Liver (tissue), 9 donors: ENCODE measurements around the gene NIT2. TPM values are rescaled to one million over a fixed set of nuclear protein-coding genes. Genes with fewer than 3 reads are reported as not detected.

Experiments used
- DNase-seq: peaks from one replicate; pipeline ENCODE4 v3.0.0-alpha.2; 2017; ENCODE audit warnings: low spot score
- H3K27ac ChIP-seq, 2 donors: one replicate each; pipeline ENCODE4 v1.7.0; 2013; ENCODE audit warnings: inconsistent platforms in 2 of 2, low read length in 2 of 2, control low read depth in 1 of 2, low read depth in 1 of 2, mild to moderate bottlenecking in 1 of 2
- H3K27me3 ChIP-seq, 4 donors: one replicate each; pipeline versions ENCODE4 v1.6.1 to v1.7.0; 2013; ENCODE audit warnings: low read length in 3 of 4, inconsistent platforms in 1 of 4, mild to moderate bottlenecking in 1 of 4, moderate library complexity in 1 of 4; ENCODE audit not compliant: control insufficient read depth in 4 of 4, insufficient read depth in 4 of 4
- H3K36me3 ChIP-seq, 4 donors: one replicate each; pipeline versions ENCODE4 v1.6.1 to v1.7.0; 2013; ENCODE audit warnings: low read length in 3 of 4, mild to moderate bottlenecking in 3 of 4, low read depth in 1 of 4, moderate library complexity in 1 of 4; ENCODE audit not compliant: control insufficient read depth in 4 of 4, insufficient read depth in 3 of 4
- H3K4me1 ChIP-seq, 4 donors: one replicate each; pipeline versions ENCODE4 v1.6.1 to v1.7.0; 2013; ENCODE audit warnings: low read length in 3 of 4, mild to moderate bottlenecking in 3 of 4, moderate library complexity in 1 of 4; ENCODE audit not compliant: control insufficient read depth in 4 of 4, insufficient read depth in 4 of 4
- H3K4me3 ChIP-seq, 3 donors: one replicate each; pipeline versions ENCODE4 v1.6.1 to v1.7.0; 2013; ENCODE audit warnings: low read length in 3 of 3, control low read depth in 1 of 3, low read depth in 1 of 3, mild to moderate bottlenecking in 1 of 3
- H3K9ac ChIP-seq, 2 donors: one replicate each; pipeline ENCODE4 v1.7.0; 2013; ENCODE audit warnings: low read length in 2 of 2, mild to moderate bottlenecking in 2 of 2, moderate library complexity in 2 of 2, control low read depth in 1 of 2, low read depth in 1 of 2
- H3K9me3 ChIP-seq, 4 donors: one replicate each; pipeline versions ENCODE4 v1.6.1 to v1.7.0; 2013; ENCODE audit warnings: low read length in 3 of 4; ENCODE audit not compliant: control insufficient read depth in 4 of 4
- EGR1 ChIP-seq, 2 donors: IDR thresholded peaks; 2 replicates each; pipeline ENCODE4 v1.6.1; 2016 to 2018; ENCODE audit warnings: antibody characterized with exemption in 2 of 2, low read depth in 2 of 2
- FOXA2 ChIP-seq: IDR thresholded peaks from 2 replicates; pipeline ENCODE4 v1.6.1; 2016; ENCODE audit warnings: antibody characterized with exemption
- GABPA ChIP-seq, 2 donors: IDR thresholded peaks in 1 of 2; conservative IDR thresholded peaks in 1 of 2; 2 replicates each; pipeline ENCODE4 v1.6.1; 2016; ENCODE audit warnings: antibody characterized with exemption in 2 of 2, mild to moderate bottlenecking in 1 of 2, moderate library complexity in 1 of 2
- HNF4A ChIP-seq, 2 donors: conservative IDR thresholded peaks; 2 replicates each; pipeline ENCODE4 v1.6.1; 2016; ENCODE audit warnings: antibody characterized with exemption in 2 of 2, mild to moderate bottlenecking in 2 of 2
- NR2F2 ChIP-seq: IDR thresholded peaks from 2 replicates; pipeline ENCODE4 v1.6.1; 2016; ENCODE audit warnings: antibody characterized with exemption
- RAD21 ChIP-seq, 2 donors: IDR thresholded peaks; 2 replicates each; pipeline ENCODE4 v1.6.1; 2016; ENCODE audit warnings: antibody characterized with exemption in 2 of 2, mild to moderate bottlenecking in 2 of 2
- RXRA ChIP-seq, 2 donors: IDR thresholded peaks; 2 replicates each; pipeline ENCODE4 v1.6.1; 2017 to 2018; ENCODE audit warnings: antibody characterized with exemption in 2 of 2, mild to moderate bottlenecking in 1 of 2
- SP1 ChIP-seq: IDR thresholded peaks from 2 replicates; pipeline ENCODE4 v1.6.1; 2018; ENCODE audit warnings: antibody characterized with exemption, mild to moderate bottlenecking
- TAF1 ChIP-seq: conservative IDR thresholded peaks from 2 replicates; pipeline ENCODE4 v1.6.1; 2016; ENCODE audit warnings: antibody characterized with exemption, mild to moderate bottlenecking
- WGBS: extraction: QIAGEN DNeasy Blood & Tissue Kit; methylation state at CpG from one replicate; pipeline ENCODE4 v1.1.7; 2013; 5-methylcytosine and 5-hydroxymethylcytosine counted together
- polyA plus RNA-seq, 2 donors: library from polyadenylated mRNA; stranded (reverse) in 1 of 2; unstranded in 1 of 2; fragments of 200-250 nt in 1 of 2; fragments of >200 nt in 1 of 2; fragmentation: Nextera tagmentation in 1 of 2; extraction: Ambion mirVana in 1 of 2; gene quantifications; one replicate each; pipeline versions ENCODE4 v1.2.1 to v1.2.3, GENCODE V29; 2013 to 2015
- total RNA-seq, 2 donors: library from RNA; depleted of rRNA; stranded (reverse); fragments of >200 nt; gene quantifications; one replicate each; pipeline ENCODE4 v1.2.3, GENCODE V29; 2014
- TF ChIP-seq, protein P1 (sequence below): IDR thresholded peaks from 2 replicates; pipeline ENCODE4 v1.6.1; 2016; ENCODE audit warnings: antibody characterized with exemption
- TF ChIP-seq, protein P2 (sequence below): fragments of 150-350 bp; IDR thresholded peaks from 2 replicates; pipeline ENCODE4 v1.5.1; 2017; ENCODE audit warnings: improper control_type of control experiment, low read depth, low read length; ENCODE audit not compliant: missing input control
- TF ChIP-seq, protein P3 (sequence below): IDR thresholded peaks from 2 replicates; pipeline ENCODE4 v1.6.1; 2016; ENCODE audit warnings: antibody characterized with exemption, mild to moderate bottlenecking
- donor health status: healthy.
- donor health status: healthy.
- donor health status: healthy.
- donor health status: healthy.
- donor health status: healthy.

The NIT2 gene
- total and polyA plus RNA-seq, 4 donors = 32.4 to 243 (median 55.3) TPM

DNA sequence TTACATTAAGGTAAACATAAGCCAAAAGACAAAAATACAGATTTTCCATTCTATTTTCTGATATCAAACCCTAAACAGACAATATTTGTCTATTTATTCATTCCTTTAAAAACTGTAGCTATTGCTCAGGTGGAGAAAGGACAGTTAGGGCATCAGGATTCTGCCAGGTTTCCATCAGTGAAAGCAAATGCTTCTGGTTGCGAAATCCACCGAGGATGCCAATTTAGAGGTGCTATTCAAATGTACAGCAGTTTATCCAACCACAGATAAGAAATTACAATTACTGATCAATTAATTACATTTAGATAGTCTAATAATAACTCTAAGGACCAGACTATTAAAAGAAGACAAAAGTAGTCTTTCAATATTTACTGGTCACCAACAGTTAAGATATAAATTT is 62.4 kb downstream of the NIT2 start:
- H3K4me3 ChIP-seq = no peak overlapping the region
- DNase-seq = no peak
- H3K4me1 ChIP-seq = peaks cover 6 to 39% (median 34%) of the 10 kb centered on the region in 4 donors
- H3K9ac ChIP-seq = no peak overlapping the region
- H3K27ac ChIP-seq = no peak overlapping the region
- 25% methylated on average over 2 of the region's 2 CpGs for WGBS
- H3K36me3 ChIP-seq = no peaks in the 10 kb centered on the region
- no peaks in the 10 kb centered on the region for H3K9me3 ChIP-seq
- no peaks in the 10 kb centered on the region for H3K27me3 ChIP-seq
- TF ChIP-seq RXRA (IDR thresholded peaks at IDR 0.05) (peak; percentile 7 to 25), SP1 (no peak), FOXA2 (peak; percentile 16), NR2F2 (no peak), RAD21 (IDR thresholded peaks at IDR 0.05) (peak; percentile 27 to 45), HNF4A (conservative IDR thresholded peaks at IDR 0.05) (peak; percentile 24 to 46), EGR1 (IDR thresholded peaks at IDR 0.05; ENCODE audit: low read depth in 2 of 2) (no peak), GABPA (IDR thresholded peaks at IDR 0.05 in 1 of 2, conservative IDR thresholded peaks at IDR 0.05 in 1 of 2) (peak in 1 of 2 donors; percentile 32)

DNA sequence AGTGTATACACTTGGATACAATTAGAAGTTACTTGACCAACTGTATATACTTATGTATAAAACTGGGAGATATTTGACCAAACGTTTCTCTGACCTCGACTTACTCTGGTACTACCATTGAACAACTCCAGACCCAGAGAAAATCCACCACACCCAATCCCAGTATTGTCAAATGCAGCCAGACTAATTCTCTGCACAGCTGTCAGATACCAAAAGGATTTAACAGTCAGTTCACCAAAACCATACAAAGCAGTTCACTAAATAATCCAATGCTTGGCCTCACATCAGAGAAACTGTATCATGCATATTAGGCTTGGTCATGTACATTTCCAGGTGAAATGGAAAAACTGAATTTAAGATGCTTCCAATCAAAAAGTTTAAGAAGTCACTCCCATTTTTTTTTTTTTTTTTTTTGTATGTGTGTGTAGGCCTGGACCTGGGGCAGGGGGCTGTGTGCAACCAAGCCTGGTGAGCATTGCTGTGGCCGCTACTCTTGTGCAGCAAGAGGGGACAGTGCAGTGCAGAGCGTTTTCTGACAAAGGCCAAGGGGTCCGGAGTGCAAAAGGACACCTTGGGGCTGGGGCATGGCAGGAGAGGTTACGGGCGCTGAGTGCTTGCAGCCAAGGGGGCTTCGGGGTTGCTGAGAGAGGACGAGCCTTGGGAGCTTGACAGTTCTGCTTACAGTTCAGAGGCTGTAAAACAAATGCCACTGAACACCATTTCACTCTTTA is 64.9 kb downstream of the NIT2 start:
- Histone ChIP-seq H3K9me3 (no peaks in the 10 kb centered on the region), H3K27me3 (no peaks in the 10 kb centered on the region), H3K27ac (peak overlapping the region in 1 of 2 donors; percentile 93), H3K9ac (peak overlapping the region; percentile 71 to 93), H3K4me1 (peaks cover 5 to 46% (median 37%) of the 10 kb centered on the region in 4 donors), H3K4me3 (peak overlapping the region; percentile 78 to 94 (median 83)), H3K36me3 (no peaks in the 10 kb centered on the region)
- whole genome bisulfite sequencing = 22% methylated on average over 9 of the region's 9 CpGs
- no peak for TF ChIP-seq SP1
- TF ChIP-seq RXRA (IDR thresholded peaks at IDR 0.05) = no peak
- TF ChIP-seq NR2F2 = no peak
- TF ChIP-seq TAF1 = no peak
- TF ChIP-seq HNF4A (conservative IDR thresholded peaks at IDR 0.05) = peak in 1 of 2 donors; percentile 3
- peak; percentile 39 for DNase-seq

DNA sequence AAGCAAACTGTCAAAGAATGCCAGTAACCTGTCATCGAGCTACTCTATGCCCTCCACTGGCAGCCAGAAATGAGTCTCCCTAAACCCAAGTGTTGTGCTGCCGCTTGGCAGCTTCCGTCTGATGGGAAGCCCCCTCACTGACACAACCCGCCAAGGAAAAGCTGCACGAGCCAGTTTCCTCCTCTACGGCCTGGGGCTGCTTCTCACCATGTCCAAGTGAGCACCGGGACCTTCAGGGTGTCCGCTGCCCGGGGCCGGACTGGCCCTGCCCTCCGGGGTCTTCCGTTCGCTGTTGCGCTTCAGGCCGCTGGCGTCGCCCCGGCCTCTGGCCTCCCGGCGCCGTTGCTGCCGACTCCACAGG is 65.8 kb downstream of the NIT2 start:
- TF ChIP-seq, protein P1, sequence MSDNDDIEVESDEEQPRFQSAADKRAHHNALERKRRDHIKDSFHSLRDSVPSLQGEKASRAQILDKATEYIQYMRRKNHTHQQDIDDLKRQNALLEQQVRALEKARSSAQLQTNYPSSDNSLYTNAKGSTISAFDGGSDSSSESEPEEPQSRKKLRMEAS = no peak
- TF ChIP-seq RAD21 (IDR thresholded peaks at IDR 0.05) (no peak), GABPA (IDR thresholded peaks at IDR 0.05 in 1 of 2, conservative IDR thresholded peaks at IDR 0.05 in 1 of 2) (no peak), EGR1 (IDR thresholded peaks at IDR 0.05; ENCODE audit: low read depth in 2 of 2) (no peak)
- TF ChIP-seq, protein P2, sequence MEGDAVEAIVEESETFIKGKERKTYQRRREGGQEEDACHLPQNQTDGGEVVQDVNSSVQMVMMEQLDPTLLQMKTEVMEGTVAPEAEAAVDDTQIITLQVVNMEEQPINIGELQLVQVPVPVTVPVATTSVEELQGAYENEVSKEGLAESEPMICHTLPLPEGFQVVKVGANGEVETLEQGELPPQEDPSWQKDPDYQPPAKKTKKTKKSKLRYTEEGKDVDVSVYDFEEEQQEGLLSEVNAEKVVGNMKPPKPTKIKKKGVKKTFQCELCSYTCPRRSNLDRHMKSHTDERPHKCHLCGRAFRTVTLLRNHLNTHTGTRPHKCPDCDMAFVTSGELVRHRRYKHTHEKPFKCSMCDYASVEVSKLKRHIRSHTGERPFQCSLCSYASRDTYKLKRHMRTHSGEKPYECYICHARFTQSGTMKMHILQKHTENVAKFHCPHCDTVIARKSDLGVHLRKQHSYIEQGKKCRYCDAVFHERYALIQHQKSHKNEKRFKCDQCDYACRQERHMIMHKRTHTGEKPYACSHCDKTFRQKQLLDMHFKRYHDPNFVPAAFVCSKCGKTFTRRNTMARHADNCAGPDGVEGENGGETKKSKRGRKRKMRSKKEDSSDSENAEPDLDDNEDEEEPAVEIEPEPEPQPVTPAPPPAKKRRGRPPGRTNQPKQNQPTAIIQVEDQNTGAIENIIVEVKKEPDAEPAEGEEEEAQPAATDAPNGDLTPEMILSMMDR = no peak
- TF ChIP-seq, protein P3, sequence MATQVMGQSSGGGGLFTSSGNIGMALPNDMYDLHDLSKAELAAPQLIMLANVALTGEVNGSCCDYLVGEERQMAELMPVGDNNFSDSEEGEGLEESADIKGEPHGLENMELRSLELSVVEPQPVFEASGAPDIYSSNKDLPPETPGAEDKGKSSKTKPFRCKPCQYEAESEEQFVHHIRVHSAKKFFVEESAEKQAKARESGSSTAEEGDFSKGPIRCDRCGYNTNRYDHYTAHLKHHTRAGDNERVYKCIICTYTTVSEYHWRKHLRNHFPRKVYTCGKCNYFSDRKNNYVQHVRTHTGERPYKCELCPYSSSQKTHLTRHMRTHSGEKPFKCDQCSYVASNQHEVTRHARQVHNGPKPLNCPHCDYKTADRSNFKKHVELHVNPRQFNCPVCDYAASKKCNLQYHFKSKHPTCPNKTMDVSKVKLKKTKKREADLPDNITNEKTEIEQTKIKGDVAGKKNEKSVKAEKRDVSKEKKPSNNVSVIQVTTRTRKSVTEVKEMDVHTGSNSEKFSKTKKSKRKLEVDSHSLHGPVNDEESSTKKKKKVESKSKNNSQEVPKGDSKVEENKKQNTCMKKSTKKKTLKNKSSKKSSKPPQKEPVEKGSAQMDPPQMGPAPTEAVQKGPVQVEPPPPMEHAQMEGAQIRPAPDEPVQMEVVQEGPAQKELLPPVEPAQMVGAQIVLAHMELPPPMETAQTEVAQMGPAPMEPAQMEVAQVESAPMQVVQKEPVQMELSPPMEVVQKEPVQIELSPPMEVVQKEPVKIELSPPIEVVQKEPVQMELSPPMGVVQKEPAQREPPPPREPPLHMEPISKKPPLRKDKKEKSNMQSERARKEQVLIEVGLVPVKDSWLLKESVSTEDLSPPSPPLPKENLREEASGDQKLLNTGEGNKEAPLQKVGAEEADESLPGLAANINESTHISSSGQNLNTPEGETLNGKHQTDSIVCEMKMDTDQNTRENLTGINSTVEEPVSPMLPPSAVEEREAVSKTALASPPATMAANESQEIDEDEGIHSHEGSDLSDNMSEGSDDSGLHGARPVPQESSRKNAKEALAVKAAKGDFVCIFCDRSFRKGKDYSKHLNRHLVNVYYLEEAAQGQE = no peak
- peak overlapping the region; percentile 78 to 93 for H3K27ac ChIP-seq
- peak overlapping the region; percentile 78 to 94 (median 83) for H3K4me3 ChIP-seq
- no peaks in the 10 kb centered on the region for H3K36me3 ChIP-seq
- WGBS = under 1% methylated on average over 22 of the region's 22 CpGs
- no peaks in the 10 kb centered on the region for H3K27me3 ChIP-seq
- DNase-seq = peak; percentile 40
- H3K9ac ChIP-seq = peak overlapping the region; percentile 71 to 93
- peaks cover 4 to 46% (median 37%) of the 10 kb centered on the region in 4 donors for H3K4me1 ChIP-seq
- H3K9me3 ChIP-seq = no peaks in the 10 kb centered on the region
